T-helper 1 cell treated with Interleukin-12 subunit alpha and Interleukin-12 subunit beta and Interleukin-4 antibody, amounts not matched to agents 30 μg/mL and 1 μg/mL, for 36 hours (primary cell): ENCODE measurements around the gene NR5A2.

ENCODE experiments used
- H3K27ac Mint-ChIP-seq: one replicate; pipeline ENCODE4 v1.8.0; 2021; ENCODE audit warnings: mild to moderate bottlenecking, mixed read lengths
- H3K27me3 Mint-ChIP-seq: one replicate; pipeline ENCODE4 v1.8.0; 2021; ENCODE audit warnings: low read depth, mixed read lengths
- H3K36me3 Mint-ChIP-seq: one replicate; pipeline ENCODE4 v1.8.0; 2021; ENCODE audit warnings: low read depth, mixed read lengths
- H3K4me1 Mint-ChIP-seq: one replicate; pipeline ENCODE4 v1.8.0; 2021; ENCODE audit warnings: low read depth, mixed read lengths
- H3K4me3 Mint-ChIP-seq: one replicate; pipeline ENCODE4 v1.8.0; 2021; ENCODE audit warnings: mild to moderate bottlenecking, moderate library complexity, mixed read lengths
- H3K9me3 Mint-ChIP-seq: one replicate; pipeline ENCODE4 v1.8.0; 2021; ENCODE audit warnings: mixed read lengths

The NR5A2 gene

DNA sequence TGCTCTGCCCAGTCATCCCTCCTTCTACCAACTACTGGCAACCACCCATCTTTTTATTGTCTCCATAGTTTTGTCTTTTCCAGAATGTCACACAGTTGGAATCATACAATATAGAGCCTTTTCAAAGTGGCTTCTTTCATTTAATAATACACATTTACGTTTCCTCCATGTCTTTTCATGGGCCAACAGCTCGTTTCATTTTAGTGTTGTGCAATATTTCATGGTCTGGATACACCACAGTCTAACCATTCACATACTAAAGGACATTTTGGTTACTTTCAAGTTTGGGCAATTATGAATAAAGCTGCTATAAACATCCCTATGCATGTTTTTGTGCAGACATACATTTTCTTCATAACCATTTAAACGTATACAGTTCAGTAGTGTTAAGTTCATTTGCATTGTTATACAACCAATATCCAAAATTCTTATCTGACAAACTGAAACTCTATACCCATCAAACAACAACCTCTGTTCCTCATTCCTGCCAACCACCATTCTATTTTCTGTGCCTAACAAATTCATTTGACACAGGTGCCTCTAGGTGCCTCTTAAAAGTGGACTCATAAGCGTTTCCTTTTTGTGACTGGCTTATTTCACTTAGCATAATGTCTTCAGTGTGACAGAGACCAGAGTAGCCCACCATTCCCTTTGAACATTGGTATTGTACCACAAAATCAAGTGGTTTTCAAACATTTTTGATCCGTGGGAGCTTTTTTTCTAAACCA lies 138.1 kb downstream of the NR5A2 start:
- Mint-ChIP-seq H3K27ac (no peak overlapping the region), H3K4me1 (no peaks in the 10 kb centered on the region), H3K4me3 (no peak overlapping the region), H3K36me3 (peaks cover 3% of the 10 kb centered on the region), H3K9me3 (no peaks in the 10 kb centered on the region), H3K27me3 (peaks cover 11% of the 10 kb centered on the region)

DNA sequence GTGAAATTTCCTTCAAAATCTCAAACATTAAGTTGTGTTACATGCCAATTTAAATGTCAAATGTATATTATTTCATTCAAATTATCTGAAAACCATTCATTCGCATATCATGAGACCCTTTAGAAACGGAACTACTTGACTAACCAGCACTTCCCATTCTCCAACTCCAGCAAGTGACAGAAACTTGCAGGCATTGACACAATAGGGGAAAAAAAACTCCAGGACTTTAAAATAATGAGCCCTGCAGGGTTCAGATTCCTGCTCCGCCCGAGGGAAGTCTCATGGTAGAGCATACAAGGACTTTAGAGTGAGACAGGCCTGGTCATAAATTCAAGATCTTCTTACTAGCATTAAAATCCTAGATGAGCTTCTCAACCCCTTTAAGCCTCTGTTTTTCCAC lies 138.9 kb downstream of the NR5A2 start:
- no peaks in the 10 kb centered on the region for H3K9me3 Mint-ChIP-seq

GRCh38 chr1:200168926-200169325 lies 141.4 kb downstream of the NR5A2 start:
- Mint-ChIP-seq H3K9me3 (no peaks in the 10 kb centered on the region), H3K27ac (no peak overlapping the region), H3K36me3 (peaks cover 3% of the 10 kb centered on the region), H3K4me1 (no peaks in the 10 kb centered on the region), H3K27me3 (peaks cover 21% of the 10 kb centered on the region), H3K4me3 (no peak overlapping the region)

More for the DNA sequence above, 138.9 kb downstream of the NR5A2 start:
- no peaks in the 10 kb centered on the region for H3K4me1 Mint-ChIP-seq
- peaks cover 14% of the 10 kb centered on the region for H3K27me3 Mint-ChIP-seq
- H3K36me3 Mint-ChIP-seq: peaks cover 3% of the 10 kb centered on the region
- no peak overlapping the region for H3K4me3 Mint-ChIP-seq
- no peak overlapping the region for H3K27ac Mint-ChIP-seq

- Mint-ChIP-seq H3K4me3 (no peak overlapping the region), H3K27me3 (peaks cover 28% of the 10 kb centered on the region), H3K9me3 (no peaks in the 10 kb centered on the region), H3K27ac (no peak overlapping the region), H3K36me3 (peaks cover 3% of the 10 kb centered on the region), H3K4me1 (peaks cover 4% of the 10 kb centered on the region)
Observed at GRCh38 chr1:200172311-200172710, 144.8 kb downstream of the NR5A2 start.

- H3K27me3 Mint-ChIP-seq: peaks cover 26% of the 10 kb centered on the region
- peaks cover 4% of the 10 kb centered on the region for H3K4me1 Mint-ChIP-seq
- no peak overlapping the region for H3K27ac Mint-ChIP-seq
- H3K9me3 Mint-ChIP-seq: no peaks in the 10 kb centered on the region
- peaks cover 3% of the 10 kb centered on the region for H3K36me3 Mint-ChIP-seq
- no peak overlapping the region for H3K4me3 Mint-ChIP-seq
Observed at GRCh38 chr1:200173097-200173618, 145.6 kb downstream of the NR5A2 start.

- Mint-ChIP-seq H3K4me1 (peaks cover 4% of the 10 kb centered on the region), H3K36me3 (peaks cover 3% of the 10 kb centered on the region), H3K27me3 (peaks cover 26% of the 10 kb centered on the region), H3K9me3 (no peaks in the 10 kb centered on the region), H3K4me3 (no peak overlapping the region), H3K27ac (no peak overlapping the region)
Observed at GRCh38 chr1:200174525-200175295, 147.2 kb downstream of the NR5A2 start.

GRCh38 chr1:200176181-200176580 lies 148.7 kb downstream of the NR5A2 start:
- Mint-ChIP-seq H3K9me3 (no peaks in the 10 kb centered on the region), H3K27ac (no peak overlapping the region), H3K36me3 (peaks cover 5% of the 10 kb centered on the region), H3K27me3 (peaks cover 21% of the 10 kb centered on the region), H3K4me3 (no peak overlapping the region), H3K4me1 (peaks cover 4% of the 10 kb centered on the region)

DNA sequence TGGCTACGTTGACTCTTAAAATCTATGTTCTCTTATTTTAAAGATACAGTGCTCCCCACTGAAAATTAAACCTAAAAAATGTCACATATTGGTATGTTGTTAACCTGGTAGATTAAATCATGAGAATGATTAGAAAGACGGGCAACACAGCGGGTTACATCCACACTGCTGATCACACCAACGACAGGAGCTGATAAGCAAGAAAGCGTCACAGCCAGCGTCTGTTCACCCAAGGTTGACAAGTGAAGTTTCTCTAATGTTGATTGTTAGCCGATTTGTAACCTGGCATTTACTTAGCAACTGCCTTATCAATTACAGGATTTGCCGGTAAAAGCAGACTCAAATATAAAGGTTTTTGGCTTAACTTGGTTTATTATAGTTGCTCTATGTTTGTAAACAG lies 149.3 kb downstream of the NR5A2 start:
- Mint-ChIP-seq H3K27me3 (peaks cover 20% of the 10 kb centered on the region), H3K27ac (no peak overlapping the region), H3K4me3 (no peak overlapping the region), H3K9me3 (no peaks in the 10 kb centered on the region), H3K36me3 (peaks cover 5% of the 10 kb centered on the region), H3K4me1 (peaks cover 4% of the 10 kb centered on the region)

DNA sequence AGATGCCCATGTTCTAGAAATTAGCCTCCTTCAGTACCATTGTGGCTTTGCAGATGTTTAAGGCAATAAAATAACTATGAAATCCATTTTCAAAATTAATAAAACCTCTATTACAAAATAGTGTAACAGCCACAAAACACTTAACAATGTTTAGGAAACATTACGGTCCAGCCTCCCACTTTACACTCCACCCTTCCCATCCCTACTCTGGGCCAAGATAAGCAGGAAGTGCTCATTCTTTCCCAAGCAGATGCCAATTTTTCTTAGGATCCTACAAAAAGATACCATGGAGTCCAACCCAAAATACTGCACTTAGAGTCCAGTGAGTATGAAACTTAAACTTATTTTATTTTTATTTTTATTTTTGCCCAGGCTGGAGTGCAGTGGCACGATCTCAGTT lies 150.8 kb downstream of the NR5A2 start:
- no peak overlapping the region for H3K27ac Mint-ChIP-seq
- no peak overlapping the region for H3K4me3 Mint-ChIP-seq
- peaks cover 27% of the 10 kb centered on the region for H3K27me3 Mint-ChIP-seq
- H3K9me3 Mint-ChIP-seq: no peaks in the 10 kb centered on the region
- peaks cover 5% of the 10 kb centered on the region for H3K36me3 Mint-ChIP-seq
- peaks cover 6% of the 10 kb centered on the region for H3K4me1 Mint-ChIP-seq

GRCh38 chr1:200179126-200179780 lies 151.7 kb downstream of the NR5A2 start:
- H3K27ac Mint-ChIP-seq: no peak overlapping the region
- peaks cover 5% of the 10 kb centered on the region for H3K36me3 Mint-ChIP-seq
- H3K4me3 Mint-ChIP-seq: no peak overlapping the region
- no peaks in the 10 kb centered on the region for H3K9me3 Mint-ChIP-seq
- peaks cover 22% of the 10 kb centered on the region for H3K27me3 Mint-ChIP-seq
- H3K4me1 Mint-ChIP-seq: peaks cover 6% of the 10 kb centered on the region

GRCh38 chr1:200179781-200180160 lies 152.3 kb downstream of the NR5A2 start:
- Mint-ChIP-seq H3K27ac (no peak overlapping the region), H3K4me3 (no peak overlapping the region), H3K27me3 (peaks cover 22% of the 10 kb centered on the region), H3K4me1 (peaks cover 2% of the 10 kb centered on the region), H3K36me3 (peaks cover 5% of the 10 kb centered on the region), H3K9me3 (no peaks in the 10 kb centered on the region)

DNA sequence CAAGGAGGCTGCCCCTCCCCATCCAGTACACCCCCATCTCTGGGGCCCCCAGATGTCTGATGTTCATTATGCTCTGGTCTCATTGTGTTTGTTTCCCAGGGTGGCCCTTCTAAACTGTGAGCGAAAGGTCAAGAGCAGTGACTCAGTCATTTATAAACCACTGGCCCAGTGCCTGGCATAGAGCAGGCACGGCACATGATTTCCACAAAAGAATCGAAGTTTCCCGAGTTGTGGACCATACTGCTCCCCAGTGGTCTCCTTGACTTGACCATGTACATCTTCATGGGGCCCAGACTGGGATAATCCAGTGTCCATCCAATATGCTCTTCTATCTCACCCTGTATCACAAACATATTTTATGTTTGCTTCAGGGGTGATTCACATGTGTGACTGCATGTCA lies 153.3 kb downstream of the NR5A2 start:
- H3K4me3 Mint-ChIP-seq: no peak overlapping the region
- H3K27me3 Mint-ChIP-seq: peaks cover 16% of the 10 kb centered on the region
- no peaks in the 10 kb centered on the region for H3K9me3 Mint-ChIP-seq
- peaks cover 2% of the 10 kb centered on the region for H3K36me3 Mint-ChIP-seq
- no peak overlapping the region for H3K27ac Mint-ChIP-seq
- H3K4me1 Mint-ChIP-seq: peaks cover 4% of the 10 kb centered on the region

DNA sequence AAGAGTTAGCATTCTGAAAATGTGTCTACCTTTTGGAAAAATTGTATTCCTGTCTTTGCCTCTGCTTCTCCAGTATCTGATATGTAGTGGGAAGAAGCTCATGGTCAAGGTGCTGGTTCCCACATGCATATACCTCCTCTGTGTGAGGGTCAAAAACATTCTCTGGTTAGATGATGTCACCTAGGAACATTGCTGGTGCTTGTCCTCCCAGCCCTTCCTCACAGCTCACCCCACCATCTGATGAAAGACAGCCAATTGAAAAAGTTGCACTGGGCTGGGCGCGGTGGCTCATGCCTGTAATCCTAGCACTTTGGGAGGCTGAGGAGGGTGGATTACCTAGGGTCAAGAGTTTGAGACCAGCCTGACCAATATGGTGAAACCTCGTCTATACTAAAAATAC lies 154.4 kb downstream of the NR5A2 start:
- H3K27me3 Mint-ChIP-seq: peaks cover 16% of the 10 kb centered on the region
- no peak overlapping the region for H3K27ac Mint-ChIP-seq
- peaks cover 2% of the 10 kb centered on the region for H3K36me3 Mint-ChIP-seq
- H3K4me3 Mint-ChIP-seq: no peak overlapping the region
- H3K4me1 Mint-ChIP-seq: peaks cover 4% of the 10 kb centered on the region
- peaks cover 4% of the 10 kb centered on the region for H3K9me3 Mint-ChIP-seq

DNA sequence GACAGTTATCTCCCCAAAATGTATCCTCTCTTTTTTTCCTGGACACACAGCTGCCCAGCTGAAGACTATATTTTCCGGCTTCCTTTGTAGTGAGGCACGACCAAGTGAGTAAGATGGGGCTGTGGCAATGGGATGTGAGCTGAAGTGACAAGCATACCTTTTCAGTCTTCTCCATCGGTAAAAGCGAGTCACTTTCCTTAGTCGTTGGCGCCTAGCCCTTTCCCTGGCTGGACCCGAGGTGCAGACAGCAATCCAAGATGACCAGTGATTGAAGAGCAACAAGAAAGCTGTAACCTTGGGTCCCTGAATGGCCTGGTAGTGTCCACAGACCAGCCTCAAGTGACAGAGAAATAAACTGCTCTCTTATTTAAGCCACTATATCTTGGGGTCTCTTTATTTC lies 155.2 kb downstream of the NR5A2 start:
- H3K27me3 Mint-ChIP-seq: peaks cover 21% of the 10 kb centered on the region
- peaks cover 4% of the 10 kb centered on the region for H3K36me3 Mint-ChIP-seq
- no peak overlapping the region for H3K27ac Mint-ChIP-seq
- H3K4me1 Mint-ChIP-seq: peaks cover 4% of the 10 kb centered on the region
- no peak overlapping the region for H3K4me3 Mint-ChIP-seq
- H3K9me3 Mint-ChIP-seq: peaks cover 4% of the 10 kb centered on the region
